ENCODE data around the gene BEST2. TPM values are rescaled to one million over a fixed set of nuclear protein-coding genes. Genes with fewer than 3 reads are reported as not detected.
A peak's percentile ranks its signal among the peaks of the same experiment; 100 is the strongest.

The BEST2 gene
- total RNA-seq, 1 experiment from 2014 or later = 3.3 TPM

GRCh38 chr19:12804051-12804450 lies 52.5 kb downstream of the BEST2 start (continued):
- TF ChIP-seq, protein P1, sequence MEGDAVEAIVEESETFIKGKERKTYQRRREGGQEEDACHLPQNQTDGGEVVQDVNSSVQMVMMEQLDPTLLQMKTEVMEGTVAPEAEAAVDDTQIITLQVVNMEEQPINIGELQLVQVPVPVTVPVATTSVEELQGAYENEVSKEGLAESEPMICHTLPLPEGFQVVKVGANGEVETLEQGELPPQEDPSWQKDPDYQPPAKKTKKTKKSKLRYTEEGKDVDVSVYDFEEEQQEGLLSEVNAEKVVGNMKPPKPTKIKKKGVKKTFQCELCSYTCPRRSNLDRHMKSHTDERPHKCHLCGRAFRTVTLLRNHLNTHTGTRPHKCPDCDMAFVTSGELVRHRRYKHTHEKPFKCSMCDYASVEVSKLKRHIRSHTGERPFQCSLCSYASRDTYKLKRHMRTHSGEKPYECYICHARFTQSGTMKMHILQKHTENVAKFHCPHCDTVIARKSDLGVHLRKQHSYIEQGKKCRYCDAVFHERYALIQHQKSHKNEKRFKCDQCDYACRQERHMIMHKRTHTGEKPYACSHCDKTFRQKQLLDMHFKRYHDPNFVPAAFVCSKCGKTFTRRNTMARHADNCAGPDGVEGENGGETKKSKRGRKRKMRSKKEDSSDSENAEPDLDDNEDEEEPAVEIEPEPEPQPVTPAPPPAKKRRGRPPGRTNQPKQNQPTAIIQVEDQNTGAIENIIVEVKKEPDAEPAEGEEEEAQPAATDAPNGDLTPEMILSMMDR (IDR thresholded peaks at IDR 0.05) = no peak
- no peak for TF ChIP-seq ETV6 (CRISPR knock-in tag; IDR thresholded peaks at IDR 0.05)

DNA sequence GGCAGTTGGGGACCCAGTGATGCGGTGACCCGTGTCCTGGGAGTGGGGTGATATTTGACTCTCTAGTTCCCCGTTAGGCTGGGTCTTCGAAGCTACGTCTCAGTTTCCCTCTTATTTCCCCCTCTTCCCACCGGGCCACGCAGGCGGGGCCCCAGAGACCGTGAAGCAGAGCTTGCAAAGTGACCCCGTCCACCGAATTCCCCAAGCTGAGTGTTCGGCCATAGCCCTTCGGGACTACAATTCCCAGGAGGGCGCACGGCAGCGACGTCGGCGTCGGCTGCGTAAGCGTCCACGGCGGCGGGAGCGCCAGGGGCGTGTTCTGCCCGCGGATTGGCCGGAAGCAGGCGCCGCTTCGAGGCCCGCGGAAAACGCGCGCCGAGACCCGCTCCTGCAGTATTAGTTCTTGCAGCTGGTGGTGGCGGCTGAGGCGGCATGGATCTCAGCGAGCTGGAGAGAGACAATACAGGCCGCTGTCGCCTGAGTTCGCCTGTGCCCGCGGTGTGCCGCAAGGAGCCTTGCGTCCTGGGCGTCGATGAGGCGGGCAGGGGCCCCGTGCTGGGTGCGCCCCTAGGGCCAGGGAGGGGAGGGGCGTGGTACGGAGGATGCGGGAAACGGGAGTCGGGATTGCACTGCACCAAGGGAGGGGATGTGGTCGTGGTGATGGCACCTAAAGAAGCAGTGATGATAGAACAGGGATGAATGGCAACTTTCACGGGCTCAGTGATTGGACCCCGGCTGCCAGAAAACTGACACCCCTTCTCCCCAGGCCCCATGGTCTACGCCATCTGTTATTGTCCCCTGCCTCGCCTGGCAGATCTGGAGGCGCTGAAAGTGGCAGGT lies 54.9 kb downstream of the BEST2 start, which contains the start of gene RNASEH2A:
Gene RNASEH2A (plus strand): TSS at position 343 of the 840 bp plus-strand sequence. CDS start 90 bp downstream, at position 433.
- H3K4me1 Mint-ChIP-seq = peaks cover 18% of the 10 kb centered on the region
- H3K27ac Mint-ChIP-seq = peak within 1 kb of the TSS; percentile 93
- no peaks in the 10 kb centered on the region for H3K9me3 Mint-ChIP-seq
- ChIA-PET CTCF (interaction anchor here (0.5 to 2.2 kb wide), 15 partner anchors 9 to 882 kb away, joined by 3 to 17 read pairs (median 6); partner anchors contain the start of genes HOOK2 and RTBDN), POLR2A (interaction anchor here (0.6 to 1.9 kb wide), 8 partner anchors 9 to 512 kb away, joined by 3 to 10 read pairs (median 4); partner anchors contain the start of gene DNASE2)
- H3K36me3 Mint-ChIP-seq = peaks cover 18% of the 10 kb centered on the region
- DNase-seq (ENCODE audit: low spot score) = peak; percentile 91
- H3K27me3 Mint-ChIP-seq (ENCODE audit: low read depth) = peaks cover 4% of the 10 kb centered on the region; the same call in 1 of the 2 replicates
- ATAC-seq = peak; percentile 89
- H3K4me3 Mint-ChIP-seq = peak within 1 kb of the TSS; percentile 96
- TF ChIP-seq SMAD3 (CRISPR knock-in tag; IDR thresholded peaks at IDR 0.05; ENCODE audit: borderline replicate concordance) (no peak; the same call in 1 of the 2 replicates), FOXK1 (CRISPR knock-in tag; IDR thresholded peaks at IDR 0.05) (peak; percentile 89), ELF4 (CRISPR knock-in tag; IDR thresholded peaks at IDR 0.05; ENCODE audit: low read depth) (no peak), CREM (CRISPR knock-in tag; IDR thresholded peaks at IDR 0.05) (peak; percentile 88), USF2 (CRISPR knock-in tag; IDR thresholded peaks at IDR 0.05) (0 out of 2 replicates have a peak, but pooled peaks have one; percentile 30), SP1 (CRISPR knock-in tag; conservative IDR thresholded peaks at IDR 0.05) (peak; percentile 95), ZNF512 (CRISPR knock-in tag; IDR thresholded peaks at IDR 0.05; ENCODE audit: borderline replicate concordance) (no peak), STAT6 (CRISPR knock-in tag; conservative IDR thresholded peaks at IDR 0.05; ENCODE audit: low read depth) (no peak), ETV6 (CRISPR knock-in tag; IDR thresholded peaks at IDR 0.05) (peak; percentile 98), FOXP4 (CRISPR knock-in tag; IDR thresholded peaks at IDR 0.05) (peak; percentile 96), CBFB (CRISPR knock-in tag; IDR thresholded peaks at IDR 0.05; ENCODE audit: low read depth) (peak; percentile 76; the same call in 1 of the 2 replicates), ZNF219 (CRISPR knock-in tag; IDR thresholded peaks at IDR 0.05; ENCODE audit: borderline replicate concordance) (no peak)
- TF ChIP-seq, protein P2, sequence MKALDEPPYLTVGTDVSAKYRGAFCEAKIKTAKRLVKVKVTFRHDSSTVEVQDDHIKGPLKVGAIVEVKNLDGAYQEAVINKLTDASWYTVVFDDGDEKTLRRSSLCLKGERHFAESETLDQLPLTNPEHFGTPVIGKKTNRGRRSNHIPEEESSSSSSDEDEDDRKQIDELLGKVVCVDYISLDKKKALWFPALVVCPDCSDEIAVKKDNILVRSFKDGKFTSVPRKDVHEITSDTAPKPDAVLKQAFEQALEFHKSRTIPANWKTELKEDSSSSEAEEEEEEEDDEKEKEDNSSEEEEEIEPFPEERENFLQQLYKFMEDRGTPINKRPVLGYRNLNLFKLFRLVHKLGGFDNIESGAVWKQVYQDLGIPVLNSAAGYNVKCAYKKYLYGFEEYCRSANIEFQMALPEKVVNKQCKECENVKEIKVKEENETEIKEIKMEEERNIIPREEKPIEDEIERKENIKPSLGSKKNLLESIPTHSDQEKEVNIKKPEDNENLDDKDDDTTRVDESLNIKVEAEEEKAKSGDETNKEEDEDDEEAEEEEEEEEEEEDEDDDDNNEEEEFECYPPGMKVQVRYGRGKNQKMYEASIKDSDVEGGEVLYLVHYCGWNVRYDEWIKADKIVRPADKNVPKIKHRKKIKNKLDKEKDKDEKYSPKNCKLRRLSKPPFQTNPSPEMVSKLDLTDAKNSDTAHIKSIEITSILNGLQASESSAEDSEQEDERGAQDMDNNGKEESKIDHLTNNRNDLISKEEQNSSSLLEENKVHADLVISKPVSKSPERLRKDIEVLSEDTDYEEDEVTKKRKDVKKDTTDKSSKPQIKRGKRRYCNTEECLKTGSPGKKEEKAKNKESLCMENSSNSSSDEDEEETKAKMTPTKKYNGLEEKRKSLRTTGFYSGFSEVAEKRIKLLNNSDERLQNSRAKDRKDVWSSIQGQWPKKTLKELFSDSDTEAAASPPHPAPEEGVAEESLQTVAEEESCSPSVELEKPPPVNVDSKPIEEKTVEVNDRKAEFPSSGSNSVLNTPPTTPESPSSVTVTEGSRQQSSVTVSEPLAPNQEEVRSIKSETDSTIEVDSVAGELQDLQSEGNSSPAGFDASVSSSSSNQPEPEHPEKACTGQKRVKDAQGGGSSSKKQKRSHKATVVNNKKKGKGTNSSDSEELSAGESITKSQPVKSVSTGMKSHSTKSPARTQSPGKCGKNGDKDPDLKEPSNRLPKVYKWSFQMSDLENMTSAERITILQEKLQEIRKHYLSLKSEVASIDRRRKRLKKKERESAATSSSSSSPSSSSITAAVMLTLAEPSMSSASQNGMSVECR (CRISPR knock-in tag; IDR thresholded peaks at IDR 0.05; ENCODE audit: borderline replicate concordance) = peak; percentile 79; the same call in 1 of the 2 replicates
- TF ChIP-seq, protein P3, sequence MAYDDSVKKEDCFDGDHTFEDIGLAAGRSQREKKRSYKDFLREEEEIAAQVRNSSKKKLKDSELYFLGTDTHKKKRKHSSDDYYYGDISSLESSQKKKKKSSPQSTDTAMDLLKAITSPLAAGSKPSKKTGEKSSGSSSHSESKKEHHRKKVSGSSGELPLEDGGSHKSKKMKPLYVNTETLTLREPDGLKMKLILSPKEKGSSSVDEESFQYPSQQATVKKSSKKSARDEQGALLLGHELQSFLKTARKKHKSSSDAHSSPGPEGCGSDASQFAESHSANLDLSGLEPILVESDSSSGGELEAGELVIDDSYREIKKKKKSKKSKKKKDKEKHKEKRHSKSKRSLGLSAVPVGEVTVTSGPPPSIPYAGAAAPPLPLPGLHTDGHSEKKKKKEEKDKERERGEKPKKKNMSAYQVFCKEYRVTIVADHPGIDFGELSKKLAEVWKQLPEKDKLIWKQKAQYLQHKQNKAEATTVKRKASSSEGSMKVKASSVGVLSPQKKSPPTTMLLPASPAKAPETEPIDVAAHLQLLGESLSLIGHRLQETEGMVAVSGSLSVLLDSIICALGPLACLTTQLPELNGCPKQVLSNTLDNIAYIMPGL (CRISPR knock-in tag; IDR thresholded peaks at IDR 0.05) = peak; percentile 63; the same call in 1 of the 2 replicates
- TF ChIP-seq, protein P4, sequence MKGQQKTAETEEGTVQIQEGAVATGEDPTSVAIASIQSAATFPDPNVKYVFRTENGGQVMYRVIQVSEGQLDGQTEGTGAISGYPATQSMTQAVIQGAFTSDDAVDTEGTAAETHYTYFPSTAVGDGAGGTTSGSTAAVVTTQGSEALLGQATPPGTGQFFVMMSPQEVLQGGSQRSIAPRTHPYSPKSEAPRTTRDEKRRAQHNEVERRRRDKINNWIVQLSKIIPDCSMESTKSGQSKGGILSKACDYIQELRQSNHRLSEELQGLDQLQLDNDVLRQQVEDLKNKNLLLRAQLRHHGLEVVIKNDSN (CRISPR knock-in tag; IDR thresholded peaks at IDR 0.05) = peak; percentile 30; the same call in 1 of the 2 replicates

Data from WTC11 (cell line).